HG03103 (cell line): Measurements from ENCODE around the gene MAP7D3.
"Not testable (repeated sequence)": the region's sequence is repeated elsewhere in the genome, so short reads cannot be mapped to it uniquely, and the experiment has no call there.

ENCODE experiments used
- ATAC-seq: cut with Tn5 transposase; IDR thresholded peaks from one replicate; pipeline ENCODE4 v1.9.1; 2021; ENCODE audit warnings: low read depth; ENCODE audit not compliant: unreplicated experiment

MAP7D3 gene, protein sequence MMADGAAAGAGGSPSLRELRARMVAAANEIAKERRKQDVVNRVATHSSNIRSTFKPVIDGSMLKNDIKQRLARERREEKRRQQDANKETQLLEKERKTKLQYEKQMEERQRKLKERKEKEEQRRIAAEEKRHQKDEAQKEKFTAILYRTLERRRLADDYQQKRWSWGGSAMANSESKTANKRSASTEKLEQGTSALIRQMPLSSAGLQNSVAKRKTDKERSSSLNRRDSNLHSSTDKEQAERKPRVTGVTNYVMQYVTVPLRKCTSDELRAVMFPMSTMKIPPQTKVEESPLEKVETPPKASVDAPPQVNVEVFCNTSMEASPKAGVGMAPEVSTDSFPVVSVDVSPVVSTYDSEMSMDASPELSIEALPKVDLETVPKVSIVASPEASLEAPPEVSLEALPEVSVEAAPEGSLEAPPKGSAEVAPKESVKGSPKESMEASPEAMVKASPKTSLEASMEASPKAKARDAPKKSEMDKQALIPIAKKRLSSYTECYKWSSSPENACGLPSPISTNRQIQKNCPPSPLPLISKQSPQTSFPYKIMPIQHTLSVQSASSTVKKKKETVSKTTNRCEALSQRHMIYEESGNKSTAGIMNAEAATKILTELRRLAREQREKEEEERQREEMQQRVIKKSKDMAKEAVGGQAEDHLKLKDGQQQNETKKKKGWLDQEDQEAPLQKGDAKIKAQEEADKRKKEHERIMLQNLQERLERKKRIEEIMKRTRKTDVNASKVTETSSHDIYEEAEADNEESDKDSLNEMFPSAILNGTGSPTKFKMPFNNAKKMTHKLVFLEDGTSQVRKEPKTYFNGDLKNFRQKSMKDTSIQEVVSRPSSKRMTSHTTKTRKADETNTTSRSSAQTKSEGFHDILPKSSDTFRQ

GRCh38 chrX:136251041-136251991 is at the start of gene MAP7D3:
Gene MAP7D3, minus strand, starts transcription at chrX:136251400. Its CDS starts 42 bp downstream, at chrX:136251358.
- ATAC-seq: peak; percentile 89

- not testable (repeated sequence) for ATAC-seq
These were observed 49.5 kb upstream of the MAP7D3 start, which contains the start of gene ADGRG4 for GRCh38 chrX:136300721-136301120. Gene ADGRG4, plus strand, starts transcription at chrX:136300963. Its CDS starts 7,815 bp downstream, at chrX:136308778.

DNA sequence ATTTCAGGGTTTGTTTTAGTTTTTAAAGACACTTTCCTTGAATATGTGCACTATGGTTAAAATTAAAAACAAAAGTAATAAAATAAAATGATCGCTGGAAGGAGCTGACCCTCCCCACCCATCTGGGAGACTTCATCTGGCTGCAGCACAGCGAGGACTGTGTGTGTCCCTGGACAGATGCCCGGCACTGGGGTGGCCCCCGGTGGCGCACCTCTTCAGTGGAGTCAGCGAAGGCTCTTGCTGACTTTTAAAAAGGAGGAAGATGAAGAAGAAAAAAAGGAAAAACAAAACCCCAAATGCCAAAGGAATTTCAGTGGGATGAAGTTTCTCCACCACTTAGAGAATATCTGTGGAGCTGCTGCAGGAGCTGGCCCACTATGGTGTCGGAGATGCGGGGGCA is 44.2 kb upstream of the MAP7D3 start:
- no peak for ATAC-seq

GRCh38 chrX:136292656-136293055 is 41.5 kb upstream of the MAP7D3 start:
- ATAC-seq: no peak

DNA sequence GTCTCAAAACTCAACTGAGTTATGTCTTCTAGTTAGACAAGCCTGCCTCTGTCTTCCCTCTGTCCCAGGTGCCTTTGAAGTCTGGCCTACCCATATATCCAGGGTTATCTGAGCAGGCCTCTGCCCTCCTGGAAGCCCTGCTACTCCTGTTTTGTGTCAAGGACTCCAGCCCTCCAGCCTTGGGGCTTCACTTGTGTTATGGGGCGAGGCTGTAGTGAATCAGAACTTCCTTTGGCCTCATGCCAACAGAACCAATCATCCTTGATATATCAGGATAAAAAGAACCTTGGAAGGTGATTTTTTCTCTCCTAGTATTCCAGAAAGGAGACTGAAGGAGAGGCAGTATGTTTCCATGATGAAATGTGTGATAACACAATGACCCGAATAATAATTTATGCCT is 40.6 kb upstream of the MAP7D3 start:
- no peak for ATAC-seq

DNA sequence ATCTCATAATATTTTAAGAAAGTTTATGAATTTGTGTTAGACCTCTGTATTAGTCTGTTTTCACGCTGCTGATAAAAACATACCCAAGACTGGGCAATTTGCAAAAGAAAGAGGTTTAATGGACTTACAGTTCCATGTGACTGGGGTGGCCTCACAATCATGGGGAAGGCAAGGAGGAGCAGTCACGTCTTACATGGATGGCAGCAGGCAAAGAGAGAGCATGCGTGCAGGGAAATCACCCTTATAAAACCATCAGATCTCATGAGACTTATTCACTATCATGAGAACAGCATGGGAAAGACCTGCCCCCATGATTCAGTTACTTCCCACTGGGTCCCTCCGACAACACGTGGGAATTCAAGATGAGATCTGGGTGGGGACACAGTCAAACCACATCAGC is 35.2 kb upstream of the MAP7D3 start:
- ATAC-seq: not testable (repeated sequence)

- no peak for ATAC-seq
These were observed 24.4 kb upstream of the MAP7D3 start for GRCh38 chrX:136275553-136275952.

- ATAC-seq: no peak
These were observed 22.8 kb upstream of the MAP7D3 start for GRCh38 chrX:136273986-136274385.

- no peak for ATAC-seq
These were observed 21.1 kb upstream of the MAP7D3 start for GRCh38 chrX:136272325-136272724.

- ATAC-seq: no peak
These were observed 20.1 kb upstream of the MAP7D3 start for GRCh38 chrX:136271300-136271699.

GRCh38 chrX:136269921-136270320 is 18.7 kb upstream of the MAP7D3 start:
- no peak for ATAC-seq

GRCh38 chrX:136268051-136269048 is 17.1 kb upstream of the MAP7D3 start:
- ATAC-seq: peak; percentile 63

DNA sequence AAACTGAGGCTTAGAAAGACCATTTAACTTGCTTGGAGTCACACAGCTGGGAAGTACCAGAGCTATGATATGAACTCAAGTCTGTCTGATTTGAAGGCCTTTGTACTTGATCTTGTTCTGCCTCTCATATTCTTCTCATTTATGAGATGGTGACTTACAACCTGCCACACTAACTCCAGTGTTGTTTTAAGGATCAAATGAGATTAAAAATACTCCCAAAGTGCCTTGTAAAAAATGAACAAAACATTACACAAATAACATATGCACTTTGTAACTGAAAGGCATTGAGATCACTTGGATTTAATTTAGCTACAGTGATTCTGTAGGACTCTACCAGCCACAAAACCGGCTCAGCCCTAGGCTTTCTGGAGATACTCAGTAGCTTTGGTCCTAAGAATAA is 15.6 kb upstream of the MAP7D3 start:
- ATAC-seq: no peak

GRCh38 chrX:136262812-136263315 is 11.7 kb upstream of the MAP7D3 start:
- ATAC-seq: no peak

GRCh38 chrX:136262243-136262642 is 11.0 kb upstream of the MAP7D3 start:
- ATAC-seq: no peak

DNA sequence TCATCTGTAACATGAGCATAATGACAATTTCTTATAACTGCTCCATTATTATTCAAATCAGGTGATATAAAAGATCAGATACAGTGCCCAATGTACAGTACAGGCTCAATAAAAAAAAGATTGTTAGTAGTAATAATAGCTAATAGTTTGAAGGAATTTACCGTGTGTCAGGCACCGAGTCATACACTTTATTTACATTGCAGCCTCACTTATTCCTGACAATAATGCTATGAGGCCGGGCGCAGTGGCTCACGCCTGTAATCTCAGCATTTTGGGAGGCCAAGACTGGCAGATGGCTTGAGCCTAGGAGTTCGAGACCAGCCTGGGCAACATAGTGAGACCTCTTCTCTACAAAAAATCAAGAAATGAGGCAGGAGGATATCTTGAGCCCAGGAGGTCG is 10.1 kb upstream of the MAP7D3 start:
- no peak for ATAC-seq

GRCh38 chrX:136260776-136261175 is 9.6 kb upstream of the MAP7D3 start:
- ATAC-seq: no peak

GRCh38 chrX:136259543-136259942 is 8.3 kb upstream of the MAP7D3 start:
- ATAC-seq: no peak

DNA sequence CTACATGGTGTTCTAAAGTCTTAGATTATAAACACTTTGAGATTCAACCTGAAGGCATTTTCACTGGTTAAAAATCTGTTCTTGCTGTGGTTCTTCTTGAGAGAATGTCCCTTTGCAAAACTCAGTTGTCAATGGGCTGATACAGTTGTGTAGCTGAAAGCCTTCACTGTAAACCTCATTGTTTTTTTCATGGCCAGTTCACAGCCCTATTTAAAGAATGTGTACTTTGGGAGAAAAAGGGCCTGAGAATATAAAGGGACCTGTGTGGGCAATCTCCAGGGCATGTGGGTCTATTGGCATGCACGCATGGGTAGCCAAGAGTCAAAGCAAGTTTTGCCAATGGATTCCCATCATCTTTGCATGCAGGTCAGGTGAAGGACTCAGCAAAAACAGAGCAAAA is 7.8 kb upstream of the MAP7D3 start:
- ATAC-seq: no peak
